SJCRH30 (cell line): ENCODE results near the gene KHDC4. TPM values are rescaled to one million over a fixed set of nuclear protein-coding genes. Genes with fewer than 3 reads are reported as not detected.

Source experiments
- DNase-seq, 2 experiments: peaks; one replicate each; pipeline ENCODE4 v3.0.0-alpha.2; 2015 to 2020
- H3K27ac ChIP-seq: fragments of 250-450 bp; sonication (Bioruptor Pico); 2 replicates; pipeline ENCODE4 v1.5.1; 2020; ENCODE audit warnings: mild to moderate bottlenecking, moderate library complexity
- H3K27me3 ChIP-seq: fragments of 250-450 bp; sonication (Bioruptor Pico); 2 replicates; pipeline ENCODE4 v1.5.1; 2020; ENCODE audit warnings: mild to moderate bottlenecking, moderate library complexity
- H3K36me3 ChIP-seq: fragments of 250-450 bp; sonication (Bioruptor Pico); 2 replicates; pipeline ENCODE4 v1.5.1; 2020; ENCODE audit warnings: mild to moderate bottlenecking, moderate library complexity
- H3K4me1 ChIP-seq: fragments of 250-450 bp; sonication (Bioruptor Pico); 2 replicates; pipeline ENCODE4 v1.5.1; 2020; ENCODE audit warnings: mild to moderate bottlenecking, moderate library complexity
- H3K4me3 ChIP-seq: fragments of 250-450 bp; sonication (Bioruptor Pico); 2 replicates; pipeline ENCODE4 v1.5.1; 2020; ENCODE audit warnings: mild to moderate bottlenecking, moderate library complexity
- H3K9me3 ChIP-seq: fragments of 250-450 bp; sonication (Bioruptor Pico); replicated peaks from 2 replicates; pipeline ENCODE4 v1.5.1; 2020; ENCODE audit warnings: mild to moderate bottlenecking, moderate library complexity
- total RNA-seq: library from RNA; depleted of rRNA; stranded (reverse); fragments of >200 nt; shearing (Covaris generic); gene quantifications from 2 replicates; pipeline ENCODE4 v1.2.3, GENCODE V29; 2014; rRNA removed

The KHDC4 gene
- 36.4 and 52.1 TPM in 2 replicates for total RNA-seq

GRCh38 chr1:155934097-155934935 lies at the start of gene KHDC4:
Gene KHDC4, minus strand, starts transcription at chr1:155934413. Its CDS starts 40 bp downstream, at chr1:155934373.
- H3K27ac ChIP-seq: peak within 1 kb of the TSS; percentile 72
- no peaks in the 10 kb centered on the region for H3K27me3 ChIP-seq
- peak; percentile 95 to 98 for DNase-seq
- H3K9me3 ChIP-seq: no peaks in the 10 kb centered on the region
- H3K4me1 ChIP-seq: peaks cover 15% of the 10 kb centered on the region
- H3K36me3 ChIP-seq: peaks cover 38% of the 10 kb centered on the region
- H3K4me3 ChIP-seq: peak within 1 kb of the TSS; percentile 83

- Histone ChIP-seq H3K9me3 (no peaks in the 10 kb centered on the region), H3K4me1 (peaks cover 29% of the 10 kb centered on the region), H3K27me3 (no peaks in the 10 kb centered on the region), H3K4me3 (peak overlapping the region; percentile 52), H3K36me3 (no peaks in the 10 kb centered on the region), H3K27ac (peak overlapping the region; percentile 80)
- peak; percentile 95 to 98 for DNase-seq
Observed at GRCh38 chr1:155983191-155984024, 49.2 kb upstream of the KHDC4 start.

GRCh38 chr1:155982106-155982505 lies 47.9 kb upstream of the KHDC4 start:
- Histone ChIP-seq H3K4me1 (peaks cover 29% of the 10 kb centered on the region), H3K27me3 (no peaks in the 10 kb centered on the region), H3K9me3 (no peaks in the 10 kb centered on the region), H3K27ac (peak overlapping the region; percentile 80), H3K4me3 (peak overlapping the region; percentile 52), H3K36me3 (no peaks in the 10 kb centered on the region)
- peak in 1 of 2 experiments; percentile 24 for DNase-seq

DNA sequence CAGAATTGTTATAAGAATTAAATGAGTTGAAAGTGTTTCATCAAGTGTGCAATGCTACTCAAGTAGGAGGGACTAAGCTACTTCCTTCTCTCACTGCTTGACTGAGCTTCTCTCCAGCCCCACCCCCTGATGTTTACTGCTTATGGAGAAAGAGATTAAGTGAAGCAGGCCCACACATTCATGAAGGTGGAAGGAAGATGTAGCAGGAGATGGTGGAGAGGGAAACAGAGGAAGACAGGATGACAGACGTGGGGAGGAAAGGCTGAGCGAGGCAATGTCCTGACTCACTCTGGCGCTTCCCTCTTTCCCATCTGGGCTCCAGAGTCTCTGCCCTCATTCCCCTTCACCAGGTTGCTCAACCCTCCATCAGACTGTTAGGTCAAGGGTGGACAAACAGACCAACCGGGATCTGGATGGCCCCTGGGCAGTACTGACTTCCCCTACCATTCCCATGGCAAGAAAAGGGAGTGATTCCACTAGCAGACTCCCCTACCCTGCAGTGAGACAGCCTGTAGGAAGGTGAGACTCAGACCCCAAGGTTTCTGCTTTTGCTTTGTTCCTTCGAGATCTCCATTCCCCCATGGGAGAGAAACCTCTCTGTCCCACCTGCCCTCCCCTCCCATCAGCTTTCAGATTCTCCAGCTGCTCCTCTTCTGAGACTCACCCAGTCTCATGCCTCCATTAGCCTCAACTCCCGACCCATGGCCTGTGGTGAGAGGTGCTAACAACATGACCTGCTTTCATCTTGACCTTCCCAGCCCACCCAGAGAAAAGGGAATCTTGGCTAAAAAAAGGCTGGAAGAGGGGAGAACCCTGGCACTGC lies 47.3 kb upstream of the KHDC4 start:
- H3K4me3 ChIP-seq: peak overlapping the region; percentile 52

DNA sequence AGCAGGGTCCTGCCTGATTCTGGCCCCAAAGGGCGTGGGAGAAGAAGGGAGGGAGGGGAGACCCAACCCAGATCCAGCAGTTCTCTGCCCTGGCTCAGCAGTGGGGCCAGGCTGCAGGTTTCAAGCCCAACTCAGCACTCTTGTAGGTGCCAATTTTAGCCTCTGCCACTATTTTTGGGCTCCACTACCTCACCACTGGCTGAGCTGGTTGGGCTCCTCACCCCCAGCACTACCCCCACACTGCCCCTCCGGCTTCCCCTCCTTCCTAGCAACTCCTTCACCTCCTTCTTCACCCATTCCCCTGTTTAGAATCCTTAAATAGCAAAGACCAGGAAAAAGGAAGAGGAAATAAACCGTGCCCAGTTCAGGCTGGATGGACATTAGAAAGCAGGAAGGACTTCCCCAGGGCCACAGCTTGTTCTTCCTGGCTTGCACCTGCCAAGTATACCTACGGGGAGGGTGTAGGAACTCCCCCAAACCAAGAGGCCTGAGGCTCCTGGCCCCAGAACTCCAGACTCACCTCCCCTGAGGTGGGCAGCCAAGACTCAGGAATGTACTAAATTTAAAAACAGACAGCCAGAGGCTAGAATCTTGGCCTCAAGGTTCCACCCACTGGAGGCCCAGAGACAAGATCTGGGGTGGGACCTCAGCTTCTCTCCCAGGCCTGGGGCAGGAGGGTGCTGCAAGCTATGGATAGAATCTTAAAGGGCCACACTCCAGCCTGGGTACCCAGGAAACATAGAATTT lies 45.6 kb upstream of the KHDC4 start:
- no peak for DNase-seq
- H3K4me3 ChIP-seq: peak overlapping the region; percentile 97
- H3K9me3 ChIP-seq: no peaks in the 10 kb centered on the region
- H3K27ac ChIP-seq: peak overlapping the region; percentile 96
- H3K4me1 ChIP-seq: peaks cover 39% of the 10 kb centered on the region
- H3K36me3 ChIP-seq: peaks cover 5% of the 10 kb centered on the region; the same call in 1 of the 2 replicates
- no peaks in the 10 kb centered on the region for H3K27me3 ChIP-seq

More for the DNA sequence above, 47.3 kb upstream of the KHDC4 start:
- Histone ChIP-seq H3K27me3 (no peaks in the 10 kb centered on the region), H3K36me3 (no peaks in the 10 kb centered on the region), H3K9me3 (no peaks in the 10 kb centered on the region), H3K4me1 (peaks cover 29% of the 10 kb centered on the region), H3K27ac (peak overlapping the region; percentile 80)
- DNase-seq: no peak

- peaks cover 40% of the 10 kb centered on the region for H3K4me1 ChIP-seq
- peak overlapping the region; percentile 97 for H3K4me3 ChIP-seq
- peaks cover 12% of the 10 kb centered on the region; the same call in 1 of the 2 replicates for H3K36me3 ChIP-seq
- H3K27ac ChIP-seq: peak overlapping the region; percentile 96
- no peaks in the 10 kb centered on the region for H3K27me3 ChIP-seq
- peak; percentile 52 to 69 for DNase-seq
- H3K9me3 ChIP-seq: no peaks in the 10 kb centered on the region
Observed at GRCh38 chr1:155978973-155979429, 44.8 kb upstream of the KHDC4 start.

DNA sequence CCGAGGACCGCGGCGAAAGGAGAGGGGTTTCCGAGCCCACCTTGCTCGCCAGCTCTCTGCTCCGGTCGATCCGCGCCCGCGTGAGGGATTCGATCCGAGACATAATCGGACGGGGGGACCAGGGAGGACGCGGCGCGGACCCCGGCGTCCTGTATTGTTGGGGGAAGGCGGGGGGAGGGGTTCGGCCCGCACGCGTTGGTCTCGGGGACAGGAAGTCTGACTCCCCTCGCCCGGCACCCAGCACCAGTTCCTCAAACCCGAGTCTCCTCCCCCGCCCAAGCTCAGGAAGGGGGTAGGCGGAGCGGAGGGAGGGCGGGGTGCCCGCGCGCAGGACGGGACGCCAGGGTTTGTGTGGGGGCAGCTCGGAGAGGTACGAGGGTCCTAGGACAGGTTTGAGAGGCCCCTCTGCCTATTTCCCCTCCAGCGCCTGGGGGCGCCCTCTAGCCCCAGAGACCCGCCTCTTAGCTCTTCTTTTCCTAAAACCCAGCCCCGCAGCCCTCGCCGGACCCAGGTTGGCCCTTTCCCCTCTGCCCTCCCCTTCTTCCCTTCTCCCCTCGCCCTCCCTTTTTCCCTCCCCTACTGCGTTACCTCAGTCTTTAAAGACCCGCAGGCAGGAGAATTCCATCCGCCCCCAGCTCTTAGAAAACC lies 44.2 kb upstream of the KHDC4 start, which contains the start of gene ARHGEF2:
TSS of gene ARHGEF2 (minus strand) at position 223 of the 648 bp plus-strand sequence. CDS start at position 103, 120 bp downstream.
- peak; percentile 90 to 92 for DNase-seq
- H3K4me3 ChIP-seq: peak within 1 kb of the TSS; percentile 97
- no peaks in the 10 kb centered on the region for H3K27me3 ChIP-seq
- H3K4me1 ChIP-seq: peaks cover 37% of the 10 kb centered on the region; the same call in 1 of the 2 replicates
- H3K36me3 ChIP-seq: peaks cover 13% of the 10 kb centered on the region; the same call in 1 of the 2 replicates
- no peaks in the 10 kb centered on the region for H3K9me3 ChIP-seq
- H3K27ac ChIP-seq: peak within 1 kb of the TSS; percentile 96

- H3K27ac ChIP-seq: peak overlapping the region; percentile 96
- H3K4me3 ChIP-seq: peak overlapping the region; percentile 97
- H3K36me3 ChIP-seq: peaks cover 16% of the 10 kb centered on the region; the same call in 1 of the 2 replicates
- H3K9me3 ChIP-seq: no peaks in the 10 kb centered on the region
- peak; percentile 36 to 45 for DNase-seq
- H3K27me3 ChIP-seq: no peaks in the 10 kb centered on the region
- H3K4me1 ChIP-seq: peaks cover 37% of the 10 kb centered on the region
Observed at GRCh38 chr1:155977690-155978324, 43.6 kb upstream of the KHDC4 start.

DNA sequence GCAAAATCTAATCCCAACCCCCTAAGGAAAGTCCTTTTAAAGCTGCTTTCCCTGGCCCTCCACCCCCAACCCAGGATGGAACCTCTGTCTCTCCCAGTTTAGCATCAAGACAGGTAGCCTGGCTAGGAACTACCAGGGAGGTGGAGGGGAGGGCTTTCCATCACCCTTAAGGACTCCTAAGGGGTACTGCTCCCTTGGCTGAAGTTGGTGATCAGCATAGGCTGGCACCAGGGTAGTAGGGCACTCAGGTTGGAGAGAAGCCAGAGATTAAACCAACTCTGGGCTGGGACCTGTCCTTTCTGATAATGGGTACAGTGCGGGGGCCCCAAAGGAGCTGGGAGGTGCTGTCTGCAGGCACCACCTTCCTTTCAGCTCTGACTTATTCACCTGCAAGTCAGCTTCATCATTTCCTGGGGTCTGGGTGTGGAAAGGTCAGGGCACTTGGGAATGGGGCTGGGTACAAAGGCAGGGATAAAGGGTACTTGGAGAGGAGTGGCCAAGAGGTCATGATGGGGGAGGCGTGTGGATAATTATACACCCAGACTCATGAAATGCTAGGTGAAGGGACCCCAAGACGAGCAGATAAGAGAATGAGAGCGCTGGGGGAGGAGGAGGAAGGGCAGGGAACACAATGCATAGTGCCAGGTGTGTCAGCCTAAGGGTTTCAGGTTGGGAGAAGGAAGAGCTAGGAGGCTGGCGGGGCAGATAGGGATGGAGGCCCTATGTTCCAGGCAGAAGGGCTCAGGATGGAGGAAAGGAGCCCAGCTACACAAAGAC lies 42.9 kb upstream of the KHDC4 start:
- H3K4me3 ChIP-seq: peak overlapping the region; percentile 97
- peak in 1 of 2 experiments; percentile 31 for DNase-seq
- H3K27ac ChIP-seq: peak overlapping the region; percentile 96
- no peaks in the 10 kb centered on the region for H3K27me3 ChIP-seq
- H3K4me1 ChIP-seq: peaks cover 31% of the 10 kb centered on the region
- no peaks in the 10 kb centered on the region for H3K9me3 ChIP-seq
- peaks cover 17% of the 10 kb centered on the region; the same call in 1 of the 2 replicates for H3K36me3 ChIP-seq

DNA sequence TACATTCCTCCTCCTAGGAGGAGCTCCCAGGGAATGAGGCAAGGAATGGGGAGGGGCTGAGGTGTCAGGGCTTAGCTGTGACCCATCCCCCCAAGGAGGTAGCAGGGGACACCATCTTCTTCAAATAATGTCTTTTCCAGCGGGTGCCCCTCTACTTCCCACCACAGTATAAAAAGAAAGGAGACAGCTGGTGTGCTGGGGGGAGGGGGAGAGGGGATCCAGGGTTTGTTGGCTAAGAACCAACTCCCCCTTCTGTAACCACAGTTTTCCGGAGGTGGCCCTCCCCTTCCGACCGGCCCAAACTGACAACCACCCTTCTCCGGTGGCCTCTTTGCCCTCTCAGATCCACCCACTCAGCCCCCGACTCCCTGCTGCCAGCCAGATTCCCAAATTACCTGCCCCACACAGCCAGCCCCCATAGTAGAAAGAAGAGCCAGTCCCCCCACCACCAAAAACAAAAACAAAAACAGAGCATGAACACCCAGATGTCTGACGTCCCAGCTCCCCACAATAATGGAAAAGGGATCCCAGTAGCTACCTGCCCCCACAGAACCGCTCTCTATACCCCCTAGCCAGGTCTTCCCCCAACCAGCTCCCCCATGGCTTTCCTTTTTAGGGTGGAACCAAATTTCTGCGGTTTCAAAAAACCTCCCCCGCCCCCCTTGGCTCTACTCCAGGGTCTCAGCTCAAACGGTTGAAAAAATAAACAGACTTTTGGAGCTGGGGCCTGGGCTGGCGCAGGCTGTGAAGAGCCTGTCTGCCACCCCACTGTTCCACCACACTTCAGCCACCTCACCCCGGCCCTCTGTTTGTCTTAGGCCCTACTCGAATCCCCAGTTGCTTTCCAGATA lies 42.1 kb upstream of the KHDC4 start:
- Histone ChIP-seq H3K36me3 (peaks cover 17% of the 10 kb centered on the region; the same call in 1 of the 2 replicates), H3K4me3 (peak overlapping the region; percentile 97), H3K27ac (peak overlapping the region; percentile 96), H3K4me1 (peaks cover 25% of the 10 kb centered on the region), H3K9me3 (no peaks in the 10 kb centered on the region), H3K27me3 (no peaks in the 10 kb centered on the region)
- DNase-seq: peak; percentile 92 to 95

DNA sequence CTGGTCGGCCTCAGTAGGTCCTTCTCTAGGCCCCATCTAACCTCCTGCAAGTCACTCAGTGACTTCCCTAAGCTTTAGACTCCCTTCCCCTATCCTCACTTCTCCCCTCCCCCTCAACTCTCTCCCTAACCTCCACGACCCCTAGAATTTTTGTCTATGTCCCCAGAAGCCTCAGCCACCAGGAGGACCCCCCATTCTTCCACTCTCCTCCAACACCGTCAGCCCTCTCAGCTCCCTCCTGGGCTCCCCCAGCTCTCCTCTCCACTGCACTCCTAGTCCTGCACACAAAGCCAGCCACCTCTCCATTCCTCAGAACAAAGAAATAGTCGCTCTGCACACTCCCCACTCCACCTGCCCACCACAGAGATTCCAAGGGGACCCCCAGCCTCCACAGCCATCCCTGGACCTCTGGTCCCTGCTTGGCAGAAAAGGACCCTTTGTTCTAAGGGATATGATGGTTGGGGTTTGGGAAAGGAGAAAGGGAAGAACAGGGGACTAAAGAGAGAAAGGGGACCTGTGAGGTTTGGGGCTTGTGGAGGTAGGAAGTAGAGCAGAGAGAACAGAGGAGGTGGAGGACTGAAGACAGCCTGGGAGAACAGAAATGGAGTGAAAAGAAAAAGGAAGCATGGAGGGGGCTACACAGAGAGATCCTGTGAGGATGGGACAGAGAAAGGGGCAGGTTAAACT lies 41.3 kb upstream of the KHDC4 start:
- Histone ChIP-seq H3K4me3 (peak overlapping the region; percentile 97), H3K4me1 (peaks cover 31% of the 10 kb centered on the region), H3K27me3 (no peaks in the 10 kb centered on the region), H3K9me3 (no peaks in the 10 kb centered on the region), H3K27ac (peak overlapping the region; percentile 96), H3K36me3 (peaks cover 17% of the 10 kb centered on the region; the same call in 1 of the 2 replicates)
- DNase-seq: no peak
